SKM-1 treated with dmso at 0.1 percent for 144 hours (cell line): ENCODE measurements around the gene TMEM107.

ENCODE experiments used
- DNase-seq: peaks from one replicate; lab custom pipeline; 2025; ENCODE audit not compliant: unreplicated experiment; lab: John Stamatoyannopoulos, UW

Gene TMEM107

GRCh38 chr17:8151641-8152111 lies 24.5 kb downstream of the TMEM107 start:
- DNase-seq: no peak

GRCh38 chr17:8151120-8151640 lies 25.0 kb downstream of the TMEM107 start:
- peak; percentile 24 for DNase-seq

GRCh38 chr17:8150194-8151119 lies 25.7 kb downstream of the TMEM107 start:
- no peak for DNase-seq

GRCh38 chr17:8149419-8150193 lies 26.6 kb downstream of the TMEM107 start:
- no peak for DNase-seq

GRCh38 chr17:8148560-8148959 lies 27.6 kb downstream of the TMEM107 start:
- DNase-seq: no peak

- DNase-seq: no peak
These were observed 28.3 kb downstream of the TMEM107 start for GRCh38 chr17:8147805-8148404.

- no peak for DNase-seq
These were observed 28.9 kb downstream of the TMEM107 start for GRCh38 chr17:8147141-8147804.

- no peak for DNase-seq
These were observed 29.6 kb downstream of the TMEM107 start for GRCh38 chr17:8146381-8147140.

GRCh38 chr17:8145811-8146210 lies 30.4 kb downstream of the TMEM107 start:
- no peak for DNase-seq

- no peak for DNase-seq
These were observed 31.6 kb downstream of the TMEM107 start for GRCh38 chr17:8144401-8145231.

GRCh38 chr17:8143581-8144400 lies 32.4 kb downstream of the TMEM107 start:
- DNase-seq: no peak

GRCh38 chr17:8142887-8143580 lies 33.1 kb downstream of the TMEM107 start:
- no peak for DNase-seq

GRCh38 chr17:8142158-8142886 lies 33.9 kb downstream of the TMEM107 start:
- no peak for DNase-seq

- no peak for DNase-seq
These were observed 34.4 kb downstream of the TMEM107 start for GRCh38 chr17:8141741-8142140.

- no peak for DNase-seq
These were observed 35.1 kb downstream of the TMEM107 start for GRCh38 chr17:8141045-8141444.

GRCh38 chr17:8140065-8141029 lies 35.8 kb downstream of the TMEM107 start:
- no peak for DNase-seq
